ENCODE data around the gene INSL3.

The INSL3 gene

DNA sequence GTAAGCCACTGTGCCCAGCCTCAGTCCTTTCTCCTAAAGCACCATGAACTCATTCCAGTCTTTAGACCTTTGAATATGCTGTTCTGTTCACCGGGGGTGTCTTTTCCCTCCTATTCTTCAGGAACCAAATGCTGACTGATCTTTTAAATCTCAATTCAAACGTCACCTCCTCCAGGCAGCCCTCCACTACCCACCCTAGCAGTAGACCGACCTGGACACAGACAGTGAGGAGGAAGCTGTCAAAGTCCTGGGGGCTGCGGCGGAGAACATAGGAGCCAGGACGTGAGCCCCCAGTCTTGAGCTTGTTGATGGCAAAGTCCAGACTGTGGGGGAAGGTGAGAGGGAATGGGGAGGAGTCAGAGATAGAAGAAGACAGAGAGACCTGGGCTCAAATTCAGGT lies 18.7 kb upstream of the INSL3 start:
- no peak for DNase-seq
- TF ChIP-seq POLR2A (IDR thresholded peaks at IDR 0.05; ENCODE audit: low read length): no peak
- TF ChIP-seq GATA1 (IDR thresholded peaks at IDR 0.05; ENCODE audit: low read depth, low read length): no peak

GRCh38 chr19:17837972-17838371 lies 16.7 kb upstream of the INSL3 start:
- TF ChIP-seq GATA1 (IDR thresholded peaks at IDR 0.05; ENCODE audit: low read depth, low read length) (no peak), POLR2A (IDR thresholded peaks at IDR 0.05; ENCODE audit: low read length) (no peak)
- DNase-seq: no peak

GRCh38 chr19:17836530-17836929 lies 15.2 kb upstream of the INSL3 start:
- TF ChIP-seq POLR2A (IDR thresholded peaks at IDR 0.05; ENCODE audit: low read length) (no peak), GATA1 (IDR thresholded peaks at IDR 0.05; ENCODE audit: low read depth, low read length) (no peak)
- DNase-seq: no peak

DNA sequence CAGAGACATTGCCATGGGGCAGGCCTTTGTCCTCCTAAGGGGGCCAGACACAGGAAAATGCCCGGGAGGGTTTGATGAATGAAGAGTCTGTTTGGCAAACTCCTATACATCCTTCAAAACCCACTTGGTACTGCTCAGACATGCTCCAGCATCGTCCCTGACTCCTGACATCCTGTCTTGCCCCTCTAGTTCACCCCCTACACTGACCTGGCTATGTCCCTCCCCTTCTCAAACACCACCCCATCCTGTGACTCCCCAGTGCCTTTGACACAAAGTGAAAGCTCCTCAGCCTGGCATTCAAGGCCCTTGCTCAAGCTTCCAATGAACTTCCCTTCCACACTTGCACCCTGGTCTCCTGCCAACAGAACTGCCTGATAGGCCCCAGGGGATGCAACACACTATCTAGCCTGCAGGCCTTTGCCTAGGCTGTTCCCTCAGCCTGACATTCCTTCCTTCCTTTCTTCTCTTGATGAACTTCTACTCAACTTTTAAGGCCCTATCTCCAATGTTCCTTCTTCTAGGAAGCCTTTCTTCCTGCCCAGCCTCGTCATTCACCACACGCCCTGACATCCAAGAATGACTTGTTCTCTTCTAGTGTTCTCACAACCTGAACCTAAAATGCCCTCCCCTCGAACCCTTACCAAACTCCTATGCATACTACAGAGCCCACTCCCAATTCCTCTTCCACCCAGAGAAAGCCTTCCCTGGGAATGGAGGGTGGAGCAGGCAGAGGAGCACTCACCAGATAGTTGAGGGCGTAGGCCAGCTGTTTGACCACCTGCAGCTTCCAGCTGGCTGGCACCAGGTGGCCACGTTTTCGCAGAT lies 14.1 kb upstream of the INSL3 start:
- DNase-seq: no peak
- no peak for TF ChIP-seq POLR2A (IDR thresholded peaks at IDR 0.05; ENCODE audit: low read length)

- DNase-seq: no peak
- TF ChIP-seq GATA1 (IDR thresholded peaks at IDR 0.05; ENCODE audit: low read depth, low read length): no peak
- no peak for TF ChIP-seq POLR2A (IDR thresholded peaks at IDR 0.05; ENCODE audit: low read length)
These were observed 13.2 kb upstream of the INSL3 start for GRCh38 chr19:17834350-17835181.

DNA sequence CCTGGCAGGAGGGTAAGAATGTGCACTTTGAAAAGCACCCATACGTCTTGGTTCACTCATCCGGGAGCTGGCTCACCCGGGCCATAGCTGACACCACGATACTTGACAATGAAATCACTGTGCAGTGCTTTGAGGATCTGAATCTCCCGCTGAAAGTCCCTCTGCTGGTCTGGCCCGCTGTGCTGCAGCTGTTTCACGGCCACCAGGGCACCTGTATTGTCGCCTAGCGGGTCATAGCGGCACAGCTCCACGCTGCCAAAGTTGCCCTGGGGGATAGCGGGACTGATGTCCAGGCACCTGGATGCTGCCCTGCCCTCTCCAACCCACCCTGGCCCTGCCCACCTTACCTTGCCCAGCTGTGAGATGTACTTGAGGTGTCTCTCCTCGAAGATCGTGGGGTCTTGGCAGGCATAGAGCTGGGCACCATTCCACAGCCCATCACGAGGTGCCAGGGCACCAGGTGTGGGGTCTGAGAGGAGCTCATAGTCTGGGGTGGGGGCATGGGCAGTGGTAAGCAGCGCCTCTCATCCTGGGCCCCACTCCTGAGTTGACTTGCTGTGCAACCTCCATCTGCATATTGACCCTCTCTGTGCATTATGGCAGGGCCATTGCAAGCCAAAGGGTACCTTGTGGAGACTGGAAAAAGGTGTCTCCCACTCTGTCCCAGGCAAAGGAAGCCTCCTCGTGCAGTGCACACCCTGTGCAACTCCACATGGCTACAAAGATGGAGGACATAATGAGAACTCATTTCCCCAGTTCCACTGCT lies 11.3 kb upstream of the INSL3 start:
- no peak for TF ChIP-seq POLR2A (IDR thresholded peaks at IDR 0.05; ENCODE audit: low read length)
- TF ChIP-seq GATA1 (IDR thresholded peaks at IDR 0.05; ENCODE audit: low read depth, low read length): no peak
- DNase-seq: no peak

GRCh38 chr19:17831419-17831888 lies 10.1 kb upstream of the INSL3 start:
- no peak for DNase-seq
- no peak for TF ChIP-seq POLR2A (IDR thresholded peaks at IDR 0.05; ENCODE audit: low read length)
- TF ChIP-seq GATA1 (IDR thresholded peaks at IDR 0.05; ENCODE audit: low read depth, low read length): no peak

DNA sequence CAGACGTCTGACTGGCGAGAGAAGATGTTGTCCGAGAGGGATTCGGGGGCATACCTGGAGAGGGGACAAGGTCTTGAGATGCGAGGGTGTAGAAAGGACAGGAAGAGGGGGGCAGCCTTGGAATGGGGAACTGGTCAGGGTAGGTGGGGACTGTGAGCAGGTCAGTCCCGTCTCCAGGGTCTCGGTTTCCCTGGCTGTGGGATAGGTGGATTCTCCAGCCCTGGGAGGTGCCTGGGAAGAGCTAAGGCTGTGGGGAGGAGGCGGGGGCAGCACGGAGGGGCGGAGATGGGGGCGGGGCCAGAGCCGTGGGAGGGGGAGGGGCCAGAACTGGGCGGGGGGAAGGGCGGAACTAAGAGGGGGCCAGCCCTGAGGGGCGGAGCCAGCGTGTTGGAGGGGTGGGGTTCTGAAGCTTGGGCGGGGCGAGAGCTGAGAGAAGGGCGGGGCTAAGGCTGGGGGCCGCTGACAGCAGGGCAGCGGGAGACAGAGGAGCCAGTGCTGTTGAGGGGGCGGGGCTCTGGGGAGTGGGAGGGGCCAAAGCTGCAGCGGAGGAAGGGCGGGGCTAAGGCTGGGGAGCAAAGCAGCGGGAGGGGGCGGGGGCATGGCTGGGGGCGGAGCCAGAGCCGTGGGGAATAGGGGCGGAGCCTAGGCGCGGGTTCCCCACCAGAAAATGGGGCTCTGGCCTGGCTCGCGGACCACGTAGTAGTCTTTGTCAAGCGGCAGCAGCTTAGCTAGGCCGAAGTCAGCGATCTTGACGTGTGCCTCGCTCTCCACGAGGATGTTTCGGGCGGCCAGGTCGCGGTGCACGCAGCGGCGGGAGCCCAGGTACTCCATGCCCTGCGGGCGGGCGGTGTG lies 9.5 kb upstream of the INSL3 start:
- TF ChIP-seq POLR2A (IDR thresholded peaks at IDR 0.05; ENCODE audit: low read length): no peak
- TF ChIP-seq GATA1 (IDR thresholded peaks at IDR 0.05; ENCODE audit: low read depth, low read length): no peak
- peak; percentile 49 to 52 for DNase-seq

DNA sequence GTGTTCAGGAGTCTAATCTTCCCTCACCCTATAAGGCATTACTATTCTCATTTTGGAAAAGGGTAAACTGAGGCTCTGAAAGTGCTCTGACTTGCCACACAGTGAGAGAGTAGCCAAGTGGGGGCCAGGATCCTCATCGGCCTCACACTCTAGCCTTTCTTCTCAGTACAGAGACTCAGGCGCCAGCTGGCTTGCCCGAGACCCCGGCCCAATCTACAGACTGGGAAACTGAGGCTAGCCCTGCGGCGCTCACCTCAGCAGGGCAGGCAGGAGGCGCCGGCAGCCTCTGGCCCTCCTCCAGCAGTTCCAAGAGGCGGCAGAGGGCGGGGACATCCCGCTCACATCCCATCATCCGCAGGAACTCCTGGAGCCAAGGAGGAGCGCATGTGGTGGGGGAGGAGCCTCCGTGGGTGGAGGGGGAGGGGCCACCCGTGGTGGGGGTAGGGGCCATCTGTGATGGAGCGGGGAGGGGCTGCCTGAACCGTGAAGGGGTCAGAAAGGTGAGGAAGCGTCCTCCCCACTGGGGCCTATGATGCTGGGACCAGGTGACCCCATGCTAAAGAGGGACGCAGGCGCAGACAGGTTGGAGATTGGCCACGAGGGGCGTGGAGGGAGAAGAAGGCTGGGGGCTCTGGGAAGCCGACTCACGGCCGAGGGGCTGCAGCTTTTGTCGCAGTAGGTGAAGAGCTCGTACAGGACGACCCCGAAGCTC lies 8.7 kb upstream of the INSL3 start:
- DNase-seq: no peak
- no peak for TF ChIP-seq POLR2A (IDR thresholded peaks at IDR 0.05; ENCODE audit: low read length)
- no peak for TF ChIP-seq GATA1 (IDR thresholded peaks at IDR 0.05; ENCODE audit: low read depth, low read length)

DNA sequence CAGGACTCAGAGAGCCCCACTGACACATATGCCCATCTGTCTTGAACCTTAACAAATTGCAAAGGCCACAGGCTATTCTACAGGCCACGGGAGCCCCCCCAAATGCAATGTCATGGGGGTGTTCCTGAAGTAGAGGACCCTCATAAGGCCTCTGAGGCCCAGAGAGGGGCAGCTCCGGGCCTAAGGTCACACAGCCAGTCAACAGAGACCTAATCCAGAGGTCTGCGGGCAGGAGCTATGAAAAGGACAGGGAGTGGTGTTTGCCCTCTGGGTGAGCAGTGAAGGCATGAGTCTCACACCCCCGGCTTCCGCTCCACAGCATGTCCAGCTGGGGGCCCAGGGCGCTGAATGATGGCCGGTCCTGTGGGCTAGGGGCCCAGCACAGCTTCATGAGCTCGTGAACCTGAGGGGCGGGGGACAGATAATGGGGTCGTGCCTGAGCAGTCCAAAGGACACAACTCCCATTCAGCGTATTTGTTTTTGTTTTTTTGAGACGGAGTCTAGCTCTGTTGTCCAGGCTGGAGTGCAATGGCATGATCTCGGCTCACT lies 5.3 kb upstream of the INSL3 start:
- no peak for TF ChIP-seq GATA1 (IDR thresholded peaks at IDR 0.05; ENCODE audit: low read depth, low read length)
- TF ChIP-seq POLR2A (IDR thresholded peaks at IDR 0.05; ENCODE audit: low read length): no peak
- no peak for DNase-seq

DNA sequence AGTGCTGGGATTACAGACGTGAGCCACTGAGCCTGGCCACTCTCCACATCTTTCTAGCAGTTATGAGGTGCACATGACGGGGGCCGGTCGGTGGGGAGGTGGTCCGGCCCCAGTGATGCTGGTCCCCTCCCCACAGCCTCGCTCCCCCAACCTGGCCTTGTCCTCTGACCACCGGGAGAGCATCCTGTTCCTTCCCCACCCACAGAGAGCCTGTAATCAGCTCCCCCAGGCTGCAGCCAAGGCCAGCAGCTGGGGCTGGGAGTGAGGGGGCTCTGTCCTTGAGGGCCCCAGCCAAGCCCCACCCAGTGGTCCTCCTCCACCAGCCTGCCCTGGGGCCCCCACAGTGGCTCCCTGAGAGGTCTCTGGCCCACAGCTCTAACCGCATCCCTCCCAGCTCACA lies 3.0 kb upstream of the INSL3 start:
- no peak for DNase-seq
- TF ChIP-seq POLR2A (IDR thresholded peaks at IDR 0.05; ENCODE audit: low read length) (no peak), GATA1 (IDR thresholded peaks at IDR 0.05; ENCODE audit: low read depth, low read length) (no peak)

DNA sequence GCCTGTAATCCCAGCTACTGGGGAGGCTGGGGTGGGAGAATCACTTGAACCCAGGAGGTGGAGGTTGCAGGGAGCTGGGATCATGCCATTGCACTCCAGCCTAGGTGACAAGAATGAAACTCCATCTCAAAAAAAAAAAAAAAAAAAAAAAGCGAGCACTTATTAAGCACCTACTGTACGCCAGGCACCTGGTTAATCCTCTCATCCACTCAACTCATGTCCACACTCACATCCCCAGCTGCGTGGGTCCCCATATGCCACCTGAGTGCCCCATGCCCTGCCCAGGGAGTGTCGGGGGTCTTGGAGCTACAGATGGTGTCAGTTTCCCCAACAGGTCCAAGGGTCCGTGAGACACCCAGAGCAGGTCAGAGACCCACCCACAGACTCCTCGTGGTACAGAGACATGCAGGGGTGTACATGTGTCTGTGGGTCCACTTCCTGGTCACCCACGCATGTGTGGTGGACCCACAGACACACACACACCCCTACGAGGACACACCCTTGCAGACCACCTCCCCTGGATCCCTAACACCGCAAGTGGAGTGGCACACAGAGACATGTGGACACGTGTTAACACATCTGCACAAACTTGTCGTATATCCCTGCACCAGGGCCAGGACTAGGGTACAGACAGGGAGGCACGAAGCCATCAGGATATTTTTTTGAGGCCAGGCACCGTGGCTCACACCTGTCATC lies 3.5 kb downstream of the INSL3 start:
- TF ChIP-seq GATA1 (IDR thresholded peaks at IDR 0.05; ENCODE audit: low read depth, low read length) (no peak), POLR2A (IDR thresholded peaks at IDR 0.05; ENCODE audit: low read length) (no peak)
- DNase-seq: no peak
